HG02885 (cell line): ENCODE measurements around the gene KLHL1.
"Not testable (repeated sequence)": the region's sequence is repeated elsewhere in the genome, so short reads cannot be mapped to it uniquely, and the experiment has no call there.

Experiments
- ATAC-seq: cut with Tn5 transposase; IDR thresholded peaks from one replicate; pipeline ENCODE4 v1.9.1; 2021; ENCODE audit warnings: mild to moderate bottlenecking; ENCODE audit not compliant: unreplicated experiment, poor library complexity

Gene KLHL1, protein sequence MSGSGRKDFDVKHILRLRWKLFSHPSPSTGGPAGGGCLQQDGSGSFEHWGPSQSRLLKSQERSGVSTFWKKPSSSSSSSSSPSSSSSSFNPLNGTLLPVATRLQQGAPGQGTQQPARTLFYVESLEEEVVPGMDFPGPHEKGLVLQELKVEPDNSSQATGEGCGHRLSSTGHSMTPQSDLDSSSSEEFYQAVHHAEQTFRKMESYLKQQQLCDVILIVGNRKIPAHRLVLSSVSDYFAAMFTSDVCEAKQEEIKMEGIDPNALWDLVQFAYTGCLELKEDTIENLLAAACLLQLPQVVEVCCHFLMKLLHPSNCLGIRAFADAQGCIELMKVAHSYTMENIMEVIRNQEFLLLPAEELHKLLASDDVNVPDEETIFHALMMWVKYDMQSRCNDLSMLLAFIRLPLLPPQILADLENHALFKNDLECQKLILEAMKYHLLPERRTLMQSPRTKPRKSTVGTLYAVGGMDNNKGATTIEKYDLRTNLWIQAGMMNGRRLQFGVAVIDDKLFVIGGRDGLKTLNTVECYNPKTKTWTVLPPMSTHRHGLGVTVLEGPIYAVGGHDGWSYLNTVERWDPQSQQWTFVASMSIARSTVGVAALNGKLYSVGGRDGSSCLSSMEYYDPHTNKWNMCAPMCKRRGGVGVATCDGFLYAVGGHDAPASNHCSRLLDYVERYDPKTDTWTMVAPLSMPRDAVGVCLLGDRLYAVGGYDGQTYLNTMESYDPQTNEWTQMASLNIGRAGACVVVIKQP

DNA sequence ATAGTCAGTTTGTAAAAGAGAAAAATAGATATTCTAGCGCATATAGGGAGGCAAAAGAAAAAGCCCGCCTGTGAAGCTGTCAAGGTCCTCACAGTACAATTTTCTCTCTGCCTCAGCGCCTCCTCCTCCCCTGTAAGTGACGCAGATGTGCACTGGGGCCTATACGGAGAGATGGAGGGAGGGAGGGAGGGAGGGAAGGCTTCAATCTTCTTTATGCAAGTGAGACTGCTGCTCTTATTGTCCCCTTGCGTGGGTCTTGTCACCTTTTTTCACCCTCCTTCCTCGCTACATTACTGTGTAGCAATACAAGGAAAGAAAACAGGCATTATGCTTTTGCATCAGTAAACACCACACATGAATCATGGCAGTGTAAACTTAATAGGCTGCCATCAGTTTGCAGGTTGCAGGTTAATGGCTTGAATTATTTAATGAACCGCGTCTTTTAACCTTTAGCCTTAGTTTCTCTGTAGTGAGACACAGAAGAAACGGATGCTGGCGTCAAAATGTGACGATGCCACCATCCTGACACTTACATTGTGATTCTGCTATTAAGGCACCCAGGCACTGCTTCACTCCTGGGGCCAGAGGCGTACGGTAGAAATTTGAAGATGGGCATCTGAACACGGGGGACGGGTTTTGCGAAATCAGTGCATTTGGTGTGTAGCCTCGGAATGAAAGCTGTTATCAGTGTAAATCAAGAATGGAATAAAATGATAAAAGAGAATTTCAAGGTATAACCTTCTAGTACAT, at the start of gene KLHL1:
TSS of gene KLHL1 (minus strand) at position 97 of the 750 bp plus-strand sequence. CDS start 753 bp downstream, outside the sequence.
- no peak for ATAC-seq

DNA sequence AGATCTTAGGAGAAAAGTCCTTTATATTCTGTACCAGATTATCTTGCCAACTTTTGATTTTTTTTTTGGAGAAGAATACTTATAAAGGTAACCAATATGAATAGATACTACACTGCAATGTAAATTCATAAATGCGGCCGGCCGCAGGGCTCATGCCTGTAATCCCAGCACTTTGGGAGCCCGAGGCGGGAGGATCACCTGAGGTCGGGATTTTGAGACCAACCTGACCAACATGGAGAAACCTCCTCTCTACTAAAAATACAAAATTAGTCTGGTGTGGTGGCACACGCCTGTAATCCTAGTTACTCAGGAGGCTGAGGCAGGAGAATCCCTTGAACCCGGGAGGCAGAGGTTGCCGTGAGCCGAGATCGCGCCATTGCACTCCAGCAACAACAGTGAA, 34.4 kb upstream of the KLHL1 start:
- ATAC-seq = not testable (repeated sequence)

GRCh38 chr13:70128098-70128497, 19.8 kb upstream of the KLHL1 start:
- no peak for ATAC-seq

GRCh38 chr13:70125693-70126092, 17.4 kb upstream of the KLHL1 start:
- ATAC-seq = no peak

DNA sequence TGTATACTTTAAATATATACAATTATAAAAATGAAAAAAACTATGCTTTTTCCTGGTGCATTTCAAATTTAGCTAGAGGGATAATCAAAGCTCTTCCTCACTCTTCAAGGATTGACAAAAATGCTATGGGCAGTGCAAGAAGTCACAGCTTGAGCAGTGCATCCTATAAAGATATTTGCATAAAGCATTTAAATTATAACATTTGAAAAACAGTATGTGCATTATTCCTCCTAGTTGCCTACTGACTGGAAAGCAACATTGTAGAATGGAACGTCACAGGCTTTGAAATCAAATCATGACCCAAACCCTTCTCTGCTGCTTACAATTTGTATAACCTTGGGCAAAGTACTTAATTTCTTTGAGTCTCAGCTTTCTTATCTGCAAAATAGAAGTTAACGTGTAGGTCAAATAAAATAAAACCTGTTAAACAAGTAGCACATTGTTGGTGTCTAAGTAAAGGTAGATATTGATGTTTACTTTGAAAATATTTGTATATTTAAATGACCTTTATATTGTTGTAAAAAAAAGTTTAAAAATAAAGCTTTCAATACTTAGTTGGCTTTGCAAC, 9.2 kb upstream of the KLHL1 start:
- no peak for ATAC-seq

- no peak for ATAC-seq
These were observed 562 bp downstream of the KLHL1 start, which contains the start of gene ATXN8OS for GRCh38 chr13:70107498-70108281. ATXN8OS (plus strand) TSS chr13:70107826.

GRCh38 chr13:70107125-70107497, 1.1 kb downstream of the KLHL1 start:
- no peak for ATAC-seq

- ATAC-seq = no peak
These were observed 3.8 kb downstream of the KLHL1 start for GRCh38 chr13:70104481-70104880.

DNA sequence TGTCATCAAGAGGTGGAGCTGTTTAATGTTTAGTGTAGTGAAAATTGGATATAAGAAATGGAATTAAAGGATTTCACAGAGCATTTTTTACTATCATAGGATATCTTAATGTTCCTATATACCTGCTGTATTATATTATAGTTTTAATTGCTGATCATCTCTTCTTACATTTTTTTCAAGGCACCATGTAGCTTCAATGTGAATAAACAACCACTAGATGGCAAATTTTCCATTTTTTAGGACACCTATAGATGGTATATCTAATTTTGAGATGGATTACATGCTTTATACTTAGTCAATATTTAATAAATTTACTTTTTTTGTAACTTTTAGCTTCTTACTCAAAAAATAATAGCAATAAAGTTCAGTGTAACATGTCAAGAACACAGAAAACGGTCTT, 9.6 kb downstream of the KLHL1 start:
- ATAC-seq = peak; percentile 56

GRCh38 chr13:70090036-70090723, 18.1 kb downstream of the KLHL1 start:
- no peak for ATAC-seq

DNA sequence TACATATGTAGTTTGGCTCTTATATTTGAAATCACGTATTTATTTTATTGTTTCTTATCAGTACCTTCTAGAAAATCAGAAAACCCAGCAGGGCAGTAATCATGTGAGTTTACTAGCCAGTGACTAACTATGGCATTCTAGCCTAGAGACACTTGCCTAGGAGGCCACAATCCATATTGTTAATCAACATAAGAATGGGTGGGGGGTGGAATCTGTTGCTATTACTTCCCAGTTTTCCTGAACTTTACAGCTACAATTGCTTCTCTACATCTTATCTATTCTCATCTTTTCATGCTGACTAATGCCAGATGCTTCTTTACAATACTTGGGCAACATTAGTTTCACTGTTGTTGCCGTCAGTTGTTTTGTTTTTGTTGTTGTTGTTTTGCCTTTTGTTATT, 19.3 kb downstream of the KLHL1 start:
- no peak for ATAC-seq

DNA sequence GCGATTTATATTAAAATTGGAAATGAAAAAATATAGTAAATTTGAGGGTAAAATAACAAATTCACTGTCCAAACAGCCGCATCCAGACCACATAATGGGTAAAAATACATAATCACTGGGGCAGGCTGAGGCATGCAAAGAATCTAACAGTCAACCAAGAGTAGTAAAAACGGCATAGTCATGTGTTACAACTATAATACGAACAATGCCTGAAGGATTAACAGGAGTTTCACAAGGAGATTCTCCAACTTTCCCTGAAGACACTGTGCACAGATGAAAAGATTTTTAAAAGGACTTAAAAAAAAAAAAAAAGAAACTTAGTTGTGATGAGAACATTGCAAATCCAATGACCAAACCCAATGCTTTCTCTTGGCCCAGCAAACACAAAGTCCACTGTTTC, 21.0 kb downstream of the KLHL1 start:
- no peak for ATAC-seq

- no peak for ATAC-seq
These were observed 28.2 kb downstream of the KLHL1 start for GRCh38 chr13:70080012-70080411.

DNA sequence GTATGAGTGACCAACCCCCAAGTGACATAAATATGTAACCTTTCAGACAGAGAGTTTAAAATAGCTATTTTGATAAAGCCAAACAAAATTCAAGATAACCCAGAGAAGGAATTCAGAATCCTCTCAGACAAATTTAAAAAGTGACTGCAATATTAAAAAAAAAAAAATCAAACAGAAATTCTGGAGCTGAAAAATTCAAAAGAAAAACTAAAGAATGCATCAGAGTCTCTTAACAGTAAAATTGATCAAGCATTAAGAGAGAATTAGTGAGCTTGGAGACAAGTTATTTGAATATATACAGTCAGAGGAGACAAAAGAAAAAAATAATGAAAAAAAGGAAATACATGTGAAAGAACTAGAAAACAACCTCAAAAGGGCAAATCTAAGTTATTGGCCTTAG, 53.7 kb downstream of the KLHL1 start:
- no peak for ATAC-seq

DNA sequence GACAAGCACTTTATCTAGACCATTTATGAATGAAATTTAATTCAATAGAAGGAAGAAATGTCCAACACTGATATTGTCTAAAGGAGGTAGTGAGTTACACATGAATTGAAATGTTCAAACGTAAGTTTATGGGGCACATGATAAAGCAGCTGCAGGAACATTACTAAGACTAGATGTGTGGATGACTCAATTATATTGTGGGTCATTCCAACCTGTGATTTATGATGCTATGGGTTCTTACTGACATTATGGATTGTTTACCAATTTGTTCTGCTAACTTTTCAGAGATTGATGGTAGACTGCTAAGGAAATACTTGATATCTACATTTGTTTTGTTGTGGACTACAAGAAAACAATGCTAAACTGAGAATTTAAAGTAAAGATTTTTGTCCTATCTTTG, 56.7 kb downstream of the KLHL1 start:
- no peak for ATAC-seq

GRCh38 chr13:70043685-70044084, 64.6 kb downstream of the KLHL1 start:
- peak; percentile 81 for ATAC-seq

DNA sequence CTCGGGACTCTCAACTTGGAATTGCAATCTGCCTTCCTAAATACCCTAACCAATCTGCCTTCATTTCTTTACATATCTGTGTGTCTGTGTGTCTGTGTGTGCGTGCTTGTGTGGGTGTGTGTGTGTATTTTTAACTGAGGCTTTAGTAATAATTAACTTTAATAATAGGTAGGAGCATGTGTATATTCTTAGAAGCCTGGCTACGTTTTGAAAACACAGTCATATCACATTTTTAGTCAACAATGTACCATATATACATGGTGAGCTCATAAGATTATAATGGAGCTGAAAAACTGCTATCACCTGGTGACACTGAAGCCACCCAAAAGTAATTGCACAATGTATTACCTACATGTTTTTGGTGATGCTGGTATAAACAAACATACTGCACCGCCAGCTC, 66.1 kb downstream of the KLHL1 start:
- no peak for ATAC-seq

- ATAC-seq = no peak
These were observed 74.0 kb downstream of the KLHL1 start for GRCh38 chr13:70034286-70034685.

GRCh38 chr13:70027551-70027950, 80.7 kb downstream of the KLHL1 start:
- ATAC-seq = no peak
